A673 (cell line): ENCODE data around the gene BCAR3. TPM values are rescaled to one million over a fixed set of nuclear protein-coding genes. Genes with fewer than 3 reads are reported as not detected.

Experiments used
- BruUV-seq: library from RNA; stranded (reverse); fragments of 400-500 nt; replicated peaks from 2 replicates; lab custom pipeline; 2021; lab: Mats Ljungman, UMichigan
- CTCF ChIA-PET: fragments of 300-600 bp; sonication (Branson Sonifier 250); formaldehyde crosslinking; loops from one replicate; lab custom pipeline; 2022; ENCODE audit warnings: antibody characterized with exemption; lab: Charles Lee
- POLR2A ChIA-PET: fragments of 300-600 bp; sonication (Branson Sonifier 250); formaldehyde crosslinking; loops from one replicate; lab custom pipeline; 2022; ENCODE audit warnings: antibody characterized with exemption; ENCODE audit not compliant: low non-redundant PET; lab: Charles Lee
- DNase-seq: peaks from one replicate; pipeline ENCODE4 v3.0.0-alpha.2; 2015; ENCODE audit warnings: low spot score
- H3K27ac ChIP-seq: fragments of 200-600 bp; sonication (generic); 2 replicates; pipeline ENCODE4 v1.5.1; 2016; ENCODE audit warnings: mixed run types, low read depth, mild to moderate bottlenecking, mixed read lengths, antibody characterized with exemption, low read length; ENCODE audit not compliant: poor library complexity, severe bottlenecking
- H3K27me3 ChIP-seq: fragments of 200-600 bp; sonication (generic); replicated peaks from 2 replicates; pipeline ENCODE4 v1.6.1; 2017; ENCODE audit warnings: mixed run types, low read depth, mild to moderate bottlenecking, mixed read lengths, antibody characterized with exemption, low read length; ENCODE audit not compliant: insufficient read depth, poor library complexity
- H3K36me3 ChIP-seq: fragments of 200-600 bp; sonication (generic); 2 replicates; pipeline ENCODE4 v1.6.1; 2016; ENCODE audit warnings: mixed run types, mild to moderate bottlenecking, mixed read lengths, antibody characterized with exemption, low read length; ENCODE audit not compliant: insufficient read depth, poor library complexity, severe bottlenecking
- H3K4me1 ChIP-seq: fragments of 200-600 bp; sonication (generic); 2 replicates; pipeline ENCODE4 v1.6.1; 2017; ENCODE audit warnings: mixed run types, mild to moderate bottlenecking, mixed read lengths, antibody characterized with exemption, low read length; ENCODE audit not compliant: insufficient read depth, poor library complexity, severe bottlenecking
- H3K4me3 ChIP-seq: fragments of 200-600 bp; sonication (generic); 2 replicates; pipeline ENCODE4 v1.5.1; 2016; ENCODE audit warnings: low read depth, mixed run types, mild to moderate bottlenecking, mixed read lengths, low read length; ENCODE audit not compliant: poor library complexity, severe bottlenecking
- H3K9me3 ChIP-seq: fragments of 200-600 bp; sonication (generic); 2 replicates; pipeline ENCODE4 v1.6.1; 2016; ENCODE audit warnings: mixed run types, low read depth, mild to moderate bottlenecking, mixed read lengths, antibody characterized with exemption, low read length; ENCODE audit not compliant: poor library complexity, severe bottlenecking
- EZH2 ChIP-seq: fragments of 200-600 bp; sonication (generic); IDR thresholded peaks from 2 replicates; pipeline ENCODE4 v1.6.1; 2017; ENCODE audit warnings: borderline replicate concordance, low read depth, mild to moderate bottlenecking, mixed read lengths, antibody characterized with exemption, low read length; ENCODE audit not compliant: poor library complexity, severe bottlenecking
- intact Hi-C: fragments of 100-400 bp; cut with micrococcal nuclease; formaldehyde crosslinking; loops from one replicate; pipeline ENCODE4 v1.10.0; 2022; ENCODE audit not compliant: unreplicated experiment
- total RNA-seq: library from RNA; stranded (reverse); gene quantifications from 2 replicates; pipeline ENCODE4 v1.2.3, GENCODE V29; 2021
- TF ChIP-seq, protein P1 (sequence below): fragments of 300-800, 200-600 bp; sonication (generic); conservative IDR thresholded peaks from 2 replicates; pipeline ENCODE4 v1.5.1; 2017; ENCODE audit warnings: low read depth, mild to moderate bottlenecking, antibody characterized with exemption, low read length, moderate library complexity, mixed read lengths

BCAR3 gene
- total RNA-seq, 1 experiment from 2014 or later: 0.90 TPM

DNA sequence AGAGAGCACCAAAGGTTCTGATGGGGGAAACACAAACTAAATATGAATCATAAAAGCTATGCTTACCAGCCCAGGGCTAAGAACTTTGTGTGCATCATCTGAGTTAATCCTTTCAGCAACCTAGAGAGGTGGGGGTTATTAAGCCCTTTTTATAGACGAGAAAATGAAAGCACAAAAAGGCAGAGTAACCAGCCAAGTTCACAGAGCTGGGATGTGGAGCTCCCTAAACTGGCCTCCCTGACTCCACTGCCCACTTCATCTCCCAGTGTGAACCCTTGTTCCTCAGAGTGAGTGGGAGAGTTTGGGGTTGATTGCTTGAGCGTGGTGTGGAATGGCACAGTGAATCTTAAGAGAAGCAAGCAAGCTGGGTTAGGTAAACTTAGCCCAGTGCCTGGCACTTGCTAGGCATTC is 10.8 kb upstream of the BCAR3 start:
- CTCF ChIA-PET: no interaction called here
- POLR2A ChIA-PET: no interaction called here
- no peaks in the 10 kb centered on the region for H3K4me1 ChIP-seq
- H3K9me3 ChIP-seq: no peaks in the 10 kb centered on the region
- intact Hi-C loops: no loop called here
- no peak overlapping the region for H3K27ac ChIP-seq
- no peaks in the 10 kb centered on the region for H3K36me3 ChIP-seq
- no peak for DNase-seq
- no TSS peak for BruUV-seq
- no peaks in the 10 kb centered on the region for H3K27me3 ChIP-seq
- TF ChIP-seq, protein P1, sequence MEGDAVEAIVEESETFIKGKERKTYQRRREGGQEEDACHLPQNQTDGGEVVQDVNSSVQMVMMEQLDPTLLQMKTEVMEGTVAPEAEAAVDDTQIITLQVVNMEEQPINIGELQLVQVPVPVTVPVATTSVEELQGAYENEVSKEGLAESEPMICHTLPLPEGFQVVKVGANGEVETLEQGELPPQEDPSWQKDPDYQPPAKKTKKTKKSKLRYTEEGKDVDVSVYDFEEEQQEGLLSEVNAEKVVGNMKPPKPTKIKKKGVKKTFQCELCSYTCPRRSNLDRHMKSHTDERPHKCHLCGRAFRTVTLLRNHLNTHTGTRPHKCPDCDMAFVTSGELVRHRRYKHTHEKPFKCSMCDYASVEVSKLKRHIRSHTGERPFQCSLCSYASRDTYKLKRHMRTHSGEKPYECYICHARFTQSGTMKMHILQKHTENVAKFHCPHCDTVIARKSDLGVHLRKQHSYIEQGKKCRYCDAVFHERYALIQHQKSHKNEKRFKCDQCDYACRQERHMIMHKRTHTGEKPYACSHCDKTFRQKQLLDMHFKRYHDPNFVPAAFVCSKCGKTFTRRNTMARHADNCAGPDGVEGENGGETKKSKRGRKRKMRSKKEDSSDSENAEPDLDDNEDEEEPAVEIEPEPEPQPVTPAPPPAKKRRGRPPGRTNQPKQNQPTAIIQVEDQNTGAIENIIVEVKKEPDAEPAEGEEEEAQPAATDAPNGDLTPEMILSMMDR: no peak
- TF ChIP-seq EZH2: no peak
- no peak overlapping the region for H3K4me3 ChIP-seq

DNA sequence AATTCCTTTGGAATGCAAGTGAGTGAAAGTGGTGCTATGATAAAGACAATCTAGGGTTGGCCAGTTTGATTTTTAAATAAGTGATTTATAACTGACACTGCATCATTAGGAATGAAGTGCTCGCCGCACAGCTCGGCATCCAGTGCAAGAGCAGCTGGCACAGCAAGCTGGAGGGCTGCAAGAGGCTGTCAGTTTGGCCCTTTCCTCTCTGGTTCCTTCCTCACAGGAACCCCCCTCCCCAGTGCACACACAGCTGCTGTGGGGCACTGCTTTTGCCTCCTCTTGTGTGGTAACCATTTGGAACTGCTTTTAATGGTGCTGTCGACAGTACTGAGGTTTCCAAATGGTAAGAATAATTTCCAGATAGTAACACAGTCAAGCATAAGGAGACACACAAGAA is 10.4 kb upstream of the BCAR3 start:
- POLR2A ChIA-PET: no interaction called here
- no peak for DNase-seq
- no peak for TF ChIP-seq EZH2
- TF ChIP-seq, protein P1: no peak
- BruUV-seq: no TSS peak
- Histone ChIP-seq H3K27ac (no peak overlapping the region), H3K9me3 (no peaks in the 10 kb centered on the region), H3K36me3 (no peaks in the 10 kb centered on the region), H3K4me1 (no peaks in the 10 kb centered on the region), H3K27me3 (no peaks in the 10 kb centered on the region), H3K4me3 (no peak overlapping the region)
- CTCF ChIA-PET: no interaction called here
- intact Hi-C loops: no loop called here

DNA sequence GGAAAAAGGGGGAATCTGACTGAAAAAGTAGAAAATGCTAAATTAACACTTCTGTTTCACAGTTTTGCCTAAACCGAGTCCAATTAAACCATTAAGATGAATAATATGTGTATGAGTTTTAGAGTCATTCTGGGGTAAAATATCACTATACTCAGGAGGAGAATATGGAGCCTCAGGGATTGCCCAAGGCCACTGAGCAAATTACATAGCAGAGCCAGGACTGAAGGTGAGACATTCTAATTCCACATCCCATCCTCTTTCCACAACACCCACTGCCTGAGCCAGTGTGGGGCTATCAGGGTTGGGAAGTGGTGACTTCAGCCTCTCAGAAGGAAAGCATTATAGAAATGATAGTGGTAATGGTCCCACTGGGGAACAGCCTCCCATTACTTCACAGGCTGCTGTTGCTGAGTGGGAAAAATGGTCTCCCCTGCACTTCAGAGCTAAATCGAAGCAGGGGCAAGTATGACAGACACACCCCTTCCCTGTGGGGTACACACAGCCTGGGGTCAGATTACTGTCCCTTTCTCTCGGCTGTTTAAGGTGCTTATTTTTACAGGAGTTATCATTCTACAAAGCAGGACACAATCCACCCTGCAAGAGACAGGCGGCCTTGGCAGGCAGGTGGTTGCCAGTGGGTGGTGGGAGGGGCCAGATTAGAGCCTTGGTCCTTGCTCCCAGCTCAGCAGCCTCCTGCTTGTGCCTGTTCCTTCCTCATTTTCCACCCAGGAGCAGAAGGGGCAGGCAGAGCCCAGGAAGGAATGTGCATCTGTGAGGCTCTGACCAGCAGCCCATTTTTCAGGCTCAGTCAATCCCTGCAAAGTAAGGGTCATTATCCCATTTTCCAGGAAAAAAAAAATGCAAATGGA is 9.5 kb upstream of the BCAR3 start:
- H3K9me3 ChIP-seq: no peaks in the 10 kb centered on the region
- intact Hi-C loops: no loop called here
- TF ChIP-seq, protein P1: no peak
- no peak for TF ChIP-seq EZH2
- no peaks in the 10 kb centered on the region for H3K4me1 ChIP-seq
- no peaks in the 10 kb centered on the region for H3K36me3 ChIP-seq
- ChIA-PET POLR2A (no interaction called here), CTCF (no interaction called here)
- no TSS peak for BruUV-seq
- no peak for DNase-seq
- no peak overlapping the region for H3K27ac ChIP-seq
- H3K4me3 ChIP-seq: no peak overlapping the region
- no peaks in the 10 kb centered on the region for H3K27me3 ChIP-seq
